Body of pancreas (tissue), 4 donors: ENCODE measurements around the gene ATAD3C.

ENCODE experiments used
- CTCF ChIP-seq, 7 experiments: fragments of 450-650 bp in 4 of 7; fragments of 200-600 bp in 3 of 7; sonication (generic) in 3 of 7; IDR thresholded peaks; one replicate each; pipeline ENCODE4 v1.5.1; 2016 to 2019; ENCODE audit warnings: antibody characterized with exemption in 7 of 7
- POLR2A ChIP-seq, 3 donors: fragments of 450-650 bp; IDR thresholded peaks; one replicate each; pipeline ENCODE4 v1.6.1; 2016; ENCODE audit warnings: antibody characterized with exemption in 3 of 3, mild to moderate bottlenecking in 2 of 3

- TF ChIP-seq POLR2A (IDR thresholded peaks at IDR 0.05) (no peak), CTCF (IDR thresholded peaks at IDR 0.05) (no peak)
These were observed 37.9 kb upstream of the ATAD3C start for GRCh38 chr1:1411626-1412025.
